Right lobe of liver (tissue), 4 donors: ENCODE measurements around the gene ING5.

Experiments
- POLR2A ChIP-seq: fragments of 450-650 bp; IDR thresholded peaks from one replicate; pipeline ENCODE4 v1.6.1; 2017; ENCODE audit warnings: antibody characterized with exemption, mild to moderate bottlenecking
- TF ChIP-seq, protein P1 (sequence below), 4 donors: fragments of 200-600 bp in 3 of 4; fragments of 450-650 bp in 1 of 4; IDR thresholded peaks; one replicate each; pipeline versions ENCODE4 v1.5.1 to v1.8.0; 2016 to 2022; ENCODE audit warnings: antibody characterized with exemption in 4 of 4, mild to moderate bottlenecking in 2 of 4
- donor health status: DM: no; HTN: no; CAD: no.
- donor health status: DM: no; HTN: no; CAD: no.
- donor health status: DM: no; HTN: yes; CAD: no.

DNA sequence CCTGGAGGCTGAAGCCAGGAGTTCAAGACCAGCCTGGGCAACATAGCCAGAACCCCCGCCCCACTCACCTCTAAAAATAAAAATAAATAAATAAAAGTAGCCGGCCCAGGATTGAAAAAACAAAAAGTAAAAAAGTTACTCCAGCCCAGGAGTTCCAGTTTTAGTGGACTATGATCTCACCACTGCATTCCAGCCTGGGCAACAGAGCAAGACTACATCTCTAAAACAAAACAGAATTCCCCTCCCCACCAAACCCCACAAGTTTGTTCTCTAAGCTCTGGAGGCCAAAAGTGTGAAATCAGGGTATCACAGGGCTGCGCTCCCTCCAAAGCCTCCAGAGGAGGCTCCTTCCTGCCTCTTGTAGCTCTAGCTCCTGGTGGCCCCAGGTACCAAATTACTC lies 34.3 kb downstream of the ING5 start:
- TF ChIP-seq, protein P1, sequence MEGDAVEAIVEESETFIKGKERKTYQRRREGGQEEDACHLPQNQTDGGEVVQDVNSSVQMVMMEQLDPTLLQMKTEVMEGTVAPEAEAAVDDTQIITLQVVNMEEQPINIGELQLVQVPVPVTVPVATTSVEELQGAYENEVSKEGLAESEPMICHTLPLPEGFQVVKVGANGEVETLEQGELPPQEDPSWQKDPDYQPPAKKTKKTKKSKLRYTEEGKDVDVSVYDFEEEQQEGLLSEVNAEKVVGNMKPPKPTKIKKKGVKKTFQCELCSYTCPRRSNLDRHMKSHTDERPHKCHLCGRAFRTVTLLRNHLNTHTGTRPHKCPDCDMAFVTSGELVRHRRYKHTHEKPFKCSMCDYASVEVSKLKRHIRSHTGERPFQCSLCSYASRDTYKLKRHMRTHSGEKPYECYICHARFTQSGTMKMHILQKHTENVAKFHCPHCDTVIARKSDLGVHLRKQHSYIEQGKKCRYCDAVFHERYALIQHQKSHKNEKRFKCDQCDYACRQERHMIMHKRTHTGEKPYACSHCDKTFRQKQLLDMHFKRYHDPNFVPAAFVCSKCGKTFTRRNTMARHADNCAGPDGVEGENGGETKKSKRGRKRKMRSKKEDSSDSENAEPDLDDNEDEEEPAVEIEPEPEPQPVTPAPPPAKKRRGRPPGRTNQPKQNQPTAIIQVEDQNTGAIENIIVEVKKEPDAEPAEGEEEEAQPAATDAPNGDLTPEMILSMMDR (IDR thresholded peaks at IDR 0.05), result no peak
- no peak for TF ChIP-seq POLR2A
